CD4-positive, alpha-beta T cell treated with Interleukin-15 for 1 hour (primary cell): Measurements from ENCODE around the gene HLCS.

ENCODE experiments used
- DNase-seq: peaks from one replicate; pipeline ENCODE4 v3.0.0-alpha.2; 2020

HLCS gene

DNA sequence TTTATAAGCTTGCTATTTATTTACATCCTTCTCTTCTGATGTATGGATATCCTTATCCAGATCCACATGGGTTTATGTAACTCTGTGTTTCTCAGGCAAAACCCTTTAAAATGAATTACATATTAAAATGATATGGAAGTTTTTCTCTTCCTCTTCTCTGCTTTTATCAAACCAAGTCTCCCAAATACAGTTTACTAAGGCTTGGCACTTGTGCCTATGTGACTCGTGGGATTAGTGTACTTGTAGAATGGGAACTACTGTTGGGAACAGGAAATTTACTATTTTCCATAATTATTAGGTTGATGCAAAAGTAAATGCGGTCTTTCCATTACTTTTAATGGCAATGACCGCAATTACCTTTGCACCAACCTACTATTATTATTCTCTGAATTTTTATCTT is 252.7 kb downstream of the HLCS start:
- DNase-seq: no peak

DNA sequence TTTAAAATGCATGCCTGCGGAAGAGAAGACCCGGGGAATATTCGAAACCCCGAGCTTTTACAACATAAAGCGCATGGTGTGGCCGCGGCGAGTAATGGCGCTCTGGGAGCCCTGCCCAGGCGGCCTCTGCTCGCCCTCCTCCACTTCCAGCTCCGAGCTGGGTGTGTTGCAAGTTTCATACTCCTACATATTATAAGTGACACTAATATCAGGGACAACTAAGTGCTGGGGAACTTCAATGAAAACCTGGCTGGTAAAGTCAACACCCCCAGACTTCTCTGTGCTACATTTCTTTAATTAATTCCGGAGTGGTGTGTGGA is 255.8 kb downstream of the HLCS start:
- DNase-seq: no peak

- DNase-seq: no peak
Observed at GRCh38 chr21:36709868-36710728, 256.4 kb downstream of the HLCS start.

GRCh38 chr21:36709030-36709867 is 257.2 kb downstream of the HLCS start:
- no peak for DNase-seq

DNA sequence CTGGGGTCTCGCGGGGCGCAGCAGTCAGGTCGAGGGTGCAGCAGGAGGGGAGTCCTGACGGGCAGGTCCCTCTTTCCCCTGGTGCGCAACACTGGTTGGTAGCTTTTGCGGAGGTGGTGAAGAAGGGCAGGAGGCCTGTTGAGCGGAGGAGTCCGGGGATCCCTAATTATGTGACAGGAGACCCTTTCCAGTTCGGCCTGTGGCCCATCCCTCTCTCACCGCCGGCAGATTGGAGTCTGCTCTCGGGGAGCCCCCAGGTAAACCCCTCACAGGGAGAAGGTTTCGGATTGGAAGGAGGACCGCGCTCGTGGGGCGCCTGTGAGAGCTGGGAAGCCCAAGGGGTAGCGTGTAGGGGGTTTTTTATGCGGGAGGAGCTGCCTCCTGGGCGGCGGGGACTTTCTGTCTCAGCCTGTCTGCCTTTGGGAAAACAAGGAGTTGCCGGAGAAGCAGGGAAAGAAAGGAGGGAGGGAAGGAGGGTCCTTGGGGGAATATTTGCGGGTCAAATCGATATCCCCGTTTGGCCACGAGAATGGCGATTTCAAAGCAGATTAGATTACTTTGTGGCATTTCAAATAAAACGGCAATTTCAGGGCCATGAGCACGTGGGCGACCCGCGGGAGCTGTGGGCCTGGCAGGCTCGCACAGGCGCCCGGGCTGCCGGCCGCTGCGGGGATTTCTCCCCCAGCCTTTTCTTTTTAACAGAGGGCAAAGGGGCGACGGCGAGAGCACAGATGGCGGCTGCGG is 258.0 kb downstream of the HLCS start:
- DNase-seq: no peak

GRCh38 chr21:36707763-36708285 is 258.6 kb downstream of the HLCS start:
- DNase-seq: no peak

DNA sequence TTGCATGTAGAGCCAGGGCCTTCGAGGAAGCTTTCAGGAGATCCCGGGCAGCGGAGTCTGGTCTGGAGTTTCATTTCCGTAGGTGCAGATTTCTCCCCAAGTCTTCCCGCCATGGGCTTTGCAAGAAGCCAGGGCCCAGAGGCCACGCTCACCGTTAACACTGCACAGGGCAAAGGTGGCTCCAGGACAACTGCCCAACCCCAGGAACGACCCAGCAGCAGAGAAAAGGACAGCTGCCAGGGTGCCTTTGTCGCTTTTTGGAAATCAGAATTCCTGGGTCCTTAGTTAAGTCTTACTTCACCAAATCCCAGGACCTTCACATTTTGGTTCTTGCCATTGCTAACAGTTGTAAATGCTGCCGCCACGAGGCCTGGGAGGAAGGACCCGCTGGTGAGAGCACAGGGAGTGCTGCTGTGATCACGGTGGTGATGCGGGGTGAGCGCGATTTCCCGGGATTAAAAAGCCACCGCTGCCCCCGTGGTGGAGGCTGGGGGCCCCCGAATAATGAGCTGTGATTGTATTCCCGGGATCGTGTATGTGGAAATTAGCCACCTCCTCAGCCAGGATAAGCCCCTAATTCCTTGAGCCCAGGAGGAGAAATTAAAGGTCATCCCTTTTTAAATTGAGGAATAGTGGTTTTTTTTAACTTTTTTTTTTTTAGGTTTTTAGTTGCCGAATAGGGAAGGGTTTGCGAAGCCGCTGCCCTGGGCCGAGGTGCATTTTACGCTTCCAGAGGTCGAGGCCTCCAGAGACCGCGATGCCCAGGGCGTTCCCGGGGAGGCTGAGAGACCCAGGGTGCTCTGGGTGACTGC is 259.3 kb downstream of the HLCS start:
- DNase-seq: no peak

DNA sequence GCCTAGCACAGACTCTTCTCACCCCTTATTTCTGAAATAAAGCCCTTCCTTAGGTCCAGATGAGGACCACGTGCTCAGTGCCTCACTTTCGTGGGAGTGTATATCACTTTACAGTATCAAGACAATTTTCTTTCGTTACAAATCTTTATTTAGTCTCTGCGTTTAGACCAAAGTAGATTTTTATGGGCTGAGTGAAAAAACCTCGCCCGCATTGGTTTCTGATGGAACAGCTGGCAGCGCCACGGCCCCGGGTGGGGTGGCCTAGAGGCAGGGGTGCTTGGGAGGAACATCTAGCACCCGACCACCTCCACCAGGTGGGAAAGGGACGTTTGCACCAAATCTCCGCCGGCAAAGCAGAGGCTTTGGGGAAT is 260.0 kb downstream of the HLCS start:
- no peak for DNase-seq

GRCh38 chr21:36705679-36706481 is 260.6 kb downstream of the HLCS start:
- DNase-seq: no peak

GRCh38 chr21:36704958-36705678 is 261.4 kb downstream of the HLCS start:
- DNase-seq: no peak

GRCh38 chr21:36704281-36704957 is 262.1 kb downstream of the HLCS start:
- no peak for DNase-seq

DNA sequence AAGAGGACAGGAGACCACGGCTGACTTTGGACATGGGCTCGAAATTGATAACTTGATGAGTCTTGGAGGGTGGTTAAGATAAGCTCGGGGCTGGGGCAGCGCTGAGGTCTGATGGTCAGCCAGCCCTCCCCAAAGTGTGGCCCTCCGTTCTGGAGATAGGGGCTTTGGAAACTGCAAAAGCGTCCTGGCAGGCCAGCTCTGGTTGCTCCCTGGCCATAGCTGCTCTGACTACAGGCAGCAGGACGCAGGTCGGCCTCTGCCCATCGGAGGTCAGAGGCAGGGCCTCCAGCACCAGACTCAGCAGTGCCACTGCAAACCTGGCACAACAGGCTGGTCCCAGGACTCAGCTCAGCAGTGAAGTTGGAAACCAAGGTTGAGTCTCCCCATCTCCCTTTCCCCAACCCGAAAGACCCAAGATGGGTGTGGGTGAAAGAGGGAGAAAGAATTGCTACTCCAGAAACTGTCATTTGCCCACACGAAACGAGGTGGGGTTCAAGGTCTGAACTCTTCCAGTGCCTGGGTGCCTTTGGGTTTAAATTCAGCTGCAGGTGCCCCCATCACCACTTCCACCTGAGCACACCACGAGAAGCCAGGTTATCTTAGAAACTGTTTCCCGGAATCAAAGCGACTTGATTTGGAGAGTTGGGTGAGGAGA is 262.7 kb downstream of the HLCS start:
- DNase-seq: no peak

DNA sequence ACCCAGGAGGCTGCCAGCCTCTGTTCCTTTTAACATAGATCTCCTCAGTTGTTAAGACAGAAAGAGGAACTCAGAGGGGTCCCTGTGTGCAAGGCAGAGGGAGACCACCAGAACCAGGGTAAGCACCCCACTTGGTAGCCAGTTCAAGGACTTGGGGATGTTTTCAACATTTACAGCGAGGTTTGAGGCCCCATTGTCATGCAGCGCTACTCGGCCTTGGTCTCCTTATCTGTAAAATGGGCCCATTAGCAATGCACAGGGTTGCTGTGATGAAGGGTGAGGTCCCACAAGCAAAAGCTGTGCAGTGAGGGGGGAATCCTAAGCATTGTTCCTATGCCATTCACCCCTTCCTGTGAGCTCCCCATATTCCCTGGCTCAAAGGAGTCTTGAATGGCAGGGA is 263.3 kb downstream of the HLCS start:
- DNase-seq: no peak

GRCh38 chr21:36702622-36702968 is 263.9 kb downstream of the HLCS start:
- DNase-seq: no peak

DNA sequence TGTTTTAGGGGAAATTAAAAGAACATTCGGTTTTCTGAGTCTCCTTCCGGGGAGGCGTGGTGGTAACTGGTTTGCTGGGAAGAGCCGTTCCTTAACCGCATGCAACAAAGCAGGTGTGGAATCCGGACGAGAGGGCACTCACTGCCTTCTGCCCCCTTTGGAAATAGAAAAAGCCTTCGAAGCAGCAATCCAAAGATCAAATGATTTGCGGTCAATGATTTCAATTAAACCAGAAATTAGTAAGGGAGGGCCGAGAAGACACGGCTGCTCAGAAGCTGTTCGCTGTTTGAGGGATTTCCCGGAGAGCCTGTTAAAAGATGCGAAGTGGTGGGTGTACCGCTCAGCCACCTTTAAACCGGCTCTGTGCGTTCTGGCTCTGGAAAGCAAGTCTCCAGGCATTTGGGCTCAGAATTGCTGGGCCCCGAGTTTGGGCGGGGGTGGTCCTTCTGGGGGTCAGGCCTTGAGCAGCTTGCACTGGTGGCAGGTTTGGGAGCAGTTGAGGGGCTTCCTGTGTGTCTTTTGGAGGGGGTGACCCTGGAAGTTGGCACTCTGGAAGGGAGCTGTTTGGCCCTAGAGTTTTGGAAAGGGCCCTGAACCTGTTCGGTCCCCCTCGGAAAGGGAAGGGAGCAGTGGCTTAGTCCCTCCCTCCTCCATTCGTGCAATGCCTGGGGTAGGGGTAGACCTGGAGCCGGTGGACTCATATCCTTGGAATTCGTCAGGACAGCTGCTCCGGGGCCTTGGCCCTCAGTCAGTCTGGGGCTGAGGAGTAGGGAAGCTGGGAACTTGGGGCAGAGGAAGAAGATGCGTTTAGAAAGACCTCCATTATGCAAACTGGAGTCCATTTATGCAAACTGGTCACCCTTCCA is 264.5 kb downstream of the HLCS start:
- DNase-seq: no peak

GRCh38 chr21:36700971-36701755 is 265.3 kb downstream of the HLCS start:
- no peak for DNase-seq
